Activated CD8-positive, alpha-beta T cell treated with anti-CD3 and anti-CD28 coated beads, Interleukin-2, amount 10 ng/mL, durations not matched to agents 7 days and 5 days (primary cell): ENCODE measurements around the gene PPP6R2. TPM values are rescaled to one million over a fixed set of nuclear protein-coding genes. Genes with fewer than 3 reads are reported as not detected.
A peak's percentile ranks its signal among the peaks of the same experiment; 100 is the strongest.
"Not testable (repeated sequence)": the region's sequence is repeated elsewhere in the genome, so short reads cannot be mapped to it uniquely, and the experiment has no call there.

ENCODE experiments used
- ATAC-seq: fragments of 150-1000 bp; cut with Tn5 transposase; one replicate; pipeline ENCODE4 v1.10.0; 2021; ENCODE audit warnings: moderate library complexity
- CTCF ChIA-PET: fragments of 350-600 bp; sonication (Branson Sonifier 250); formaldehyde crosslinking; loops from one replicate; lab custom pipeline; 2021; ENCODE audit warnings: antibody characterized with exemption; lab: Charles Lee
- POLR2A ChIA-PET: fragments of 350-600 bp; sonication (Branson Sonifier 250); formaldehyde crosslinking; loops from one replicate; lab custom pipeline; 2021; ENCODE audit warnings: antibody characterized with exemption; lab: Charles Lee
- DNase-seq: peaks from one replicate; pipeline ENCODE4 v3.0.0-alpha.2; 2020
- H3K27ac Mint-ChIP-seq: one replicate; pipeline ENCODE4 v1.8.0; 2021; ENCODE audit warnings: mild to moderate bottlenecking, mixed read lengths
- H3K27me3 Mint-ChIP-seq: one replicate; pipeline ENCODE4 v1.8.0; 2021; ENCODE audit warnings: low read depth, mixed read lengths
- H3K36me3 Mint-ChIP-seq: one replicate; pipeline ENCODE4 v1.8.0; 2021; ENCODE audit warnings: low read depth, mixed read lengths
- H3K4me1 Mint-ChIP-seq: one replicate; pipeline ENCODE4 v1.8.0; 2021; ENCODE audit warnings: low read depth, mixed read lengths
- H3K4me3 Mint-ChIP-seq: one replicate; pipeline ENCODE4 v1.8.0; 2021; ENCODE audit warnings: mild to moderate bottlenecking, mixed read lengths
- H3K9me3 Mint-ChIP-seq: one replicate; pipeline ENCODE4 v1.8.0; 2022; ENCODE audit warnings: mixed read lengths; ENCODE audit not compliant: insufficient read depth
- total RNA-seq, 2 experiments: library from RNA; stranded (reverse); gene quantifications; one replicate each; pipeline ENCODE4 v1.2.3, GENCODE V29; 2021

Gene PPP6R2
- total RNA-seq, 2 experiments from 2014 or later, result 62.1 to 64.9 TPM

DNA sequence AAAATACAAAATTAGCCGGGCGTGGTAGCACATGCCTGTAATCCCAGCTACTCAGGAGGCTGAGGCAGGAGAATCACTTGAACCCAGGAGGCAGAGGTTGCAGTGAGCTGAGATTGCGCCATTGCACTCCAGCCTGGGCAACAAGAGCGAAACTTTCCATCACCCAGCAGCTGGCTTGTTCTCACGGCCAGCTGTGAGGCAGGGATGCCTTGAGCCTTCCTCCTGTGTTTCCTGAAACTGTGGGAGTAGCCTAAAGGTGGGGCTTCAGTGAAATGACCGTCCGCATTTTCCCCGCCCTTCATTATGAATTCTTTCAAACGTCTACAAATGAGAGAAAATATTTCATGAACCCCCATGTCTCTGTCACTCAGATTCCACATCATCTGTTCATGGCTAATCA is 65.8 kb downstream of the PPP6R2 start:
- H3K4me1 Mint-ChIP-seq, H3K27me3 Mint-ChIP-seq, H3K4me3 Mint-ChIP-seq, ATAC-seq, DNase-seq, H3K9me3 Mint-ChIP-seq, H3K27ac Mint-ChIP-seq: not testable (repeated sequence)
- CTCF ChIA-PET, result interaction anchor here (1.6 kb wide), 1 partner anchor 89 kb away, joined by 3 read pairs; no protein-coding TSS in a partner anchor
- peaks cover 31% of the 10 kb centered on the region for H3K36me3 Mint-ChIP-seq
- POLR2A ChIA-PET, result interaction anchor here (0.6 kb wide), 1 partner anchor 222 kb away, joined by 4 read pairs; no protein-coding TSS in a partner anchor

DNA sequence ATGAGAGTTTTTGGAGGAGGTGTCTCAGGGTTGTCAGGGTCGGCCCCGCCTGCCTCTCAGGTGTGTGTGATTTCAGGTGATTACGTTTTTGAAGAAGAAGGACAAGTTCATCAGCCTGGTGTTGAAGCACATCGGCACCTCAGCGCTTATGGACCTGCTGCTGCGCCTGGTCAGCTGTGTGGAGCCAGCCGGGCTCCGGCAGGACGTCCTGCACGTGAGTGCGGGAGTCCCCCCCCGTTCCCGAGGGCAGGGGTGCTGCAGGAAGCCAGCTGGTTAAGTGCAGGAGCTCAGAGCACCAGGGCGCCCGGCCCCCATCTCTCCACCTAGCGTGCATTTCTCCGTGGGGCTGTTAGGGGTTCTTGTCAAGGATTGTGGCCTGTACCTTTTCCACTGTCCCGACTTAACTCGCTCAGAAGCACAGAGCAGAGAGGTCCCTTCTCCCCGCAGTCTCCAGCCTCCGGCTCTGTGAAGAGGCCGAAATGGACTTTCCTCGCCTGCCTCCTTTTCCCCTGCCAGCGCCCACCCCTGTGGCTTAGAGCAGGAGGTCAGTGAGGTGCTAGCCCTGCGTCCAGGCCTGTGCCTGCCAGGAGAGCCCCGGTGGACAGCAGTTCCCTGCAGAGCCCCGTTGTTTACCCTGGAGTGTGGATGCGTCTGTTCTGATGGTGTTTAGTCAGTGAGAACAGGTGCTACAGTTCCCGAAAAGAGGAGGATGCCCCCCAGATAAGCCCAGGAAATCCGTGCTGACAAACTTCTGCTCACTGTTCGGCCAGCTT is 71.5 kb downstream of the PPP6R2 start:
- no peak overlapping the region for H3K27ac Mint-ChIP-seq
- peaks cover 29% of the 10 kb centered on the region for H3K36me3 Mint-ChIP-seq
- CTCF ChIA-PET, result no interaction called here

DNA sequence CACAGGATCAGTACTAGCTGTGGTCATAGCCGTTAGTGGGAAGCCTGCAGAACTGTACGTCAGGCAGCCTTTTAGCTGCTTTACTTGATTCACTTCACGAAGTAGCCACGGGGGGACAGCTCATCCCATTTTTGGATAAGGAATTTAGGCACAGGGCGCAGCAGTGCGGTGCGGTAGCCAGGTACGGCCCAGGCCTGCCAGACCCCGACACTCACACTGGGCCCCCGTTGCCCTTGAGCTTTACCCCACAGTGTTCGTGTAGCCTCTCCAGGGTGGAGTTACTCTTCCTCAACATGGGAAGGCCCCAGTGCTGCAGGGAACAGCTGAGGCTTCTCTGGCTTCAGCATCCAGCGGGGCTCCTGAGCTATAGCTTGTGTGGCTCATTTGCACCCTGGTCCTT is 72.3 kb downstream of the PPP6R2 start:
- CTCF ChIA-PET, result no interaction called here
- POLR2A ChIA-PET, result no interaction called here
- H3K4me1 Mint-ChIP-seq, result no peaks in the 10 kb centered on the region
- H3K4me3 Mint-ChIP-seq, result no peak overlapping the region
- no peaks in the 10 kb centered on the region for H3K9me3 Mint-ChIP-seq
- peaks cover 34% of the 10 kb centered on the region for H3K36me3 Mint-ChIP-seq
- no peak for ATAC-seq
- H3K27me3 Mint-ChIP-seq, result no peaks in the 10 kb centered on the region
- no peak overlapping the region for H3K27ac Mint-ChIP-seq
- no peak for DNase-seq

More for the DNA sequence above, 71.5 kb downstream of the PPP6R2 start:
- Mint-ChIP-seq H3K27me3 (no peaks in the 10 kb centered on the region), H3K9me3 (no peaks in the 10 kb centered on the region), H3K4me3 (no peak overlapping the region), H3K4me1 (no peaks in the 10 kb centered on the region)
- ATAC-seq (no peak), DNase-seq (no peak)
- POLR2A ChIA-PET, result interaction anchor here (1.1 kb wide), 1 partner anchor 14 kb away, joined by 3 read pairs; no protein-coding TSS in a partner anchor

DNA sequence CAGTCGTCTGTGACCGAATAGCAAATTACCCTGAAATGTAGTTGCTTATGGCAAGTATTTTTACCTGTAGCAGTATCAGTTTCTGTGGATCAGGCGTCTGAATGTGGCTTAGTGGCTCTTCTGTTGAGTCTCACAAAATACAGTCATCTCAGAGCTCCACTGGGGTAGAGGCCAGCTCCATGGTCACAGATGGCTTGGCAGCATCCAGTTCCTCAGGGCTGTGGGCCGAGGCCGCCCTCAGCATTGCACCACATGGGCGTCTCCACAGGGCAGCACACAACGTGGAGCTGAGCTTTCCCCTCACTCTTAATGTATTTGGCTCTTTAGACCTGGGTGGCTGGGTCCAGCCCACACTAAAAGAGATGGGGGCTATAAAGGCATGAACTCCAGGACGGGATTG is 73.9 kb downstream of the PPP6R2 start:
- Mint-ChIP-seq H3K9me3 (no peaks in the 10 kb centered on the region), H3K36me3 (peaks cover 40% of the 10 kb centered on the region), H3K27ac (no peak overlapping the region), H3K4me3 (no peak overlapping the region), H3K27me3 (no peaks in the 10 kb centered on the region), H3K4me1 (no peaks in the 10 kb centered on the region)
- DNase-seq (no peak), ATAC-seq (no peak)
- POLR2A ChIA-PET, result no interaction called here
- CTCF ChIA-PET, result no interaction called here

DNA sequence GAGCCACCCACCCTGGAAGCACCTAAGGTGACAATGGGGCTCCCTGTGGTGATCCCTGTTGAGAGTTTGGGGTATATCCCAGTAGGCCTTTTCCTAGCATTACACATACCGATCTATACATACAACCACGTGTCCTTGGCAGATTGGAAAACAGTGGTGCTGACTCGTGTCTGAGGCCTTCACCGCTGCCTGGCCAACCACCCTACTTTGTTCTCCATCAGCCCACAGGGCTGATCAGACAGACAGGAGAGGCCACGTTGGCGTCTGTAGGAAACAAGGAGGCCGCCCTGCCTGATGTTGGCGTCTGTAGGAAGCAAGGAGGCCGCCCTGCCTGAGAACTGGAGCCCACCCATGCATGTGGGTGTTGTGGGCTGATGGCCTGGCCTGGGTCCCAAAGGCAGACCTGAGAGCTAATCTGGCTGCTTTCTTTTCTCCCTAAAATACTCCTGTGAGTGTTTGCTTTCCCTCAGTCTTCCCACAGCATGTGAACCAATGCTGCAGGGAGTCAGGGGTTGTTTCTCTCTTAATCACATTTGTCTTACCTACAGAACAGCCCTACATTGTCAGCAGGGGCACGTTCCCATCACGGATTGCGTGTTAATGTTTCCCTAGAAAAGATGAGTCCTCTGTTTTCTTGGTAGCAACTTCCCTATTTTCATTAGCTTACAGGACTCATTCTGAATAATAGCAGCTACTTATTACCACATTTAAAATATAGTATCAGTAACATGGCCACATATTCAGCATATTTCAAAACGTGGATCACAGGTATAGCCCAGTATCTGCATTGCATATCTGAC is 74.5 kb downstream of the PPP6R2 start:
- DNase-seq (no peak), ATAC-seq (no peak)
- Mint-ChIP-seq H3K27ac (no peak overlapping the region), H3K4me1 (no peaks in the 10 kb centered on the region), H3K36me3 (peaks cover 42% of the 10 kb centered on the region), H3K4me3 (no peak overlapping the region), H3K27me3 (no peaks in the 10 kb centered on the region), H3K9me3 (no peaks in the 10 kb centered on the region)
- ChIA-PET POLR2A (no interaction called here), CTCF (no interaction called here)

DNA sequence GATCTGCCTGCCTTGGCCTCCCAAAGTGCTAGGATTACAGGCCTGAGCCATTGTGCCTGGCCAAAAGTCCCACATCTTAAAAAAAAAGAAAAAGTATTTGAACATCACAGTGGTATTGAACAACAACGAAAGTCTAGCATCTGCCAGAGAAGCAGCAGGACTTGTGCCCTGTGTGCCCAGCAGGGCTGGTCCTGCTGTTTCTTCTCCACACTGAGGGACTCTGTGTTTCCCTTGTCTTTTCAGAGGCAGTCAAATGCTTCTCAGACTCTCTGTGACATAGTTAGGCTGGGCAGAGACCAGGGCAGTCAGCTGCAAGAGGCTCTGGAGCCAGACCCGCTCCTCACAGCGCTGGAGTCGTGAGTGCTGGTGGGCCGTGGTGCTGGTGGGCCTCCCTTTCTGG is 75.5 kb downstream of the PPP6R2 start:
- H3K27me3 Mint-ChIP-seq, result no peaks in the 10 kb centered on the region
- POLR2A ChIA-PET, result no interaction called here
- ATAC-seq (no peak), DNase-seq (no peak)
- H3K4me1 Mint-ChIP-seq, result peaks cover under 1% of the 10 kb centered on the region
- CTCF ChIA-PET, result interaction anchor here (1.5 kb wide), 1 partner anchor 167 kb away, joined by 3 read pairs; no protein-coding TSS in a partner anchor
- H3K27ac Mint-ChIP-seq, result no peak overlapping the region
- peaks cover 43% of the 10 kb centered on the region for H3K36me3 Mint-ChIP-seq
- H3K9me3 Mint-ChIP-seq, result no peaks in the 10 kb centered on the region
- H3K4me3 Mint-ChIP-seq, result no peak overlapping the region

DNA sequence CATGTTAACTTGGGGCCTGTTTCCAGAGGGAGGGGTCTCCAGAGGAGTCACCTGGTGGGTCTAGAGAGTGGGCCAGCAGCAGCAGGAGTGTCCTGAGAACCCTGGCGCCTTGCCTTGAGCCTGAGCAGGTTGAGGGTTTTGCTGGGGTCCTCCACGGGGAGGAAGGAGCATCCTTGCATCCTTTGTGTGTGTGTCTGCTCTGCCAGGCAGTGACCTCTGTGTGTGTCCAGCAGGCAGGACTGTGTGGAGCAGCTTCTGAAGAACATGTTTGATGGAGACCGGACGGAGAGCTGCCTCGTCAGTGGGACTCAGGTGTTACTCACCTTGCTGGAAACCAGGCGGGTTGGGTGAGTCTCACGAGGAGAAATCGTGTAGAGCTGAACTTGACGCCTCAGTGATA is 76.0 kb downstream of the PPP6R2 start:
- DNase-seq (no peak), ATAC-seq (no peak)
- H3K4me1 Mint-ChIP-seq, result peaks cover 2% of the 10 kb centered on the region
- H3K27me3 Mint-ChIP-seq, result no peaks in the 10 kb centered on the region
- H3K27ac Mint-ChIP-seq, result no peak overlapping the region
- H3K36me3 Mint-ChIP-seq, result peaks cover 48% of the 10 kb centered on the region
- no peak overlapping the region for H3K4me3 Mint-ChIP-seq
- ChIA-PET CTCF (interaction anchor here (1.5 kb wide), 1 partner anchor 168 kb away, joined by 3 read pairs; no protein-coding TSS in a partner anchor), POLR2A (no interaction called here)
- no peaks in the 10 kb centered on the region for H3K9me3 Mint-ChIP-seq

DNA sequence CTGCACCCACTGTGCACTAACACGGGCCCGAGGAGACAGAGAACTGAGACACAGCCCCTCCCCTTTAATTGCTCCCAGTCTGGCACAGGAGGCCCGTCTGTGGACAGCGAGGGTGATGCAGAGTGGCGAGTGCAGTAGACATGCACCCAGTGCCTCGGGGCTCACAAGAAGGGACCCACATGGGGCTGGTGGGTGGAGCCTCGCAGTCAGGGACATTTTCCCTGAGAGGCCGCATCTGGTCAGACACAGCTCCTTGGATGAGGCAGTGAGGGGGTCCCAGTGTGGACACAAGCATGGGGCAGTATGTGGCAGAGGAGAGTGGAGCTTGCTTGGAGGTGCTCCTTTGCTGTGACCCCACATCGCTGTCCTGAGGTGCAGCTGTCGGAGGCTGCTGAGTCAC is 76.9 kb downstream of the PPP6R2 start:
- POLR2A ChIA-PET, result no interaction called here

DNA sequence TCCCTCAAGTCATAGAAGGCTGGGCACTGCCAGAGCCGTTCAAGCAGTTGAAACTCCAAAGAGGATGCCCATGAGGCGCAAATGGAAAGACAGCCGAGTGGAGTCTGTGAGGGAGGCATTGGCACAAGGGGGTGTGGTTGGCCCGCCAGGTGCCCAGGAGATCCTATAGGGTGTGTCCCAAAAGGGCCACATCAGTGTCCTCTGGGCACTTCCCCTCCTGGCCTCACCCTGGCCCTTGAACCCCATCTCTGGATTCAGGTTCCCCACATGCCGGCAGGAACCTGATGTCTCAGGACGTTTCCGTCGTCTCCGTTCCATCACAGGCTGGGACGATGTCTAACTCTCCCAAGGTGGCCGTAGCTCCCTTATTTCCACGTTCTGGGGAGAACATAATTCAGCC is 77.5 kb downstream of the PPP6R2 start:
- ATAC-seq (no peak), DNase-seq (no peak)
- Mint-ChIP-seq H3K4me1 (peaks cover 2% of the 10 kb centered on the region), H3K9me3 (no peaks in the 10 kb centered on the region), H3K27me3 (no peaks in the 10 kb centered on the region), H3K4me3 (no peak overlapping the region), H3K27ac (peak overlapping the region; percentile 57), H3K36me3 (peaks cover 51% of the 10 kb centered on the region)
- CTCF ChIA-PET, result no interaction called here
- POLR2A ChIA-PET, result no interaction called here

More for the DNA sequence above, 76.9 kb downstream of the PPP6R2 start:
- no peak overlapping the region for H3K27ac Mint-ChIP-seq
- DNase-seq (no peak), ATAC-seq (no peak)
- H3K27me3 Mint-ChIP-seq, result no peaks in the 10 kb centered on the region
- H3K9me3 Mint-ChIP-seq, result no peaks in the 10 kb centered on the region
- H3K4me3 Mint-ChIP-seq, result no peak overlapping the region
- peaks cover 48% of the 10 kb centered on the region for H3K36me3 Mint-ChIP-seq
- CTCF ChIA-PET, result interaction anchor here (1.5 kb wide), 1 partner anchor 168 kb away, joined by 3 read pairs; no protein-coding TSS in a partner anchor
- peaks cover 2% of the 10 kb centered on the region for H3K4me1 Mint-ChIP-seq

DNA sequence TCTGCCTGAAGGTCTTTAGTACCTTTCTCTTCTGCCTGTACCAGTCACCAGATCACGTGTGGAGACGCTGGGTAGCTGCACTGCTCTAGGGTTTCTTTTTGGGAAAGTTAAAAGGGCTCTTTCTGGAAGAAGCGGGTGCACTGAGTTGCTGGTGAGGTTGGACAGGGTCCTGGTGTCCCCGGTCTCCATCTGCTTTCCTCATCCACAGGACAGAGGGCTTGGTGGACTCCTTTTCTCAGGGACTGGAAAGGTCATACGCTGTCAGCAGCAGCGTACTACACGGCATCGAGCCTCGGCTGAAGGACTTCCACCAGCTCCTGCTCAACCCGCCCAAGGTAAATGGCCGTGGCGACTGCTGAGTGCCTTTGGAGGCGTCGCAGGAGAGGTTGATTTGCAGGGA is 78.9 kb downstream of the PPP6R2 start:
- DNase-seq (no peak), ATAC-seq (no peak)
- no peaks in the 10 kb centered on the region for H3K9me3 Mint-ChIP-seq
- no peaks in the 10 kb centered on the region for H3K27me3 Mint-ChIP-seq
- H3K4me1 Mint-ChIP-seq, result peaks cover 2% of the 10 kb centered on the region
- POLR2A ChIA-PET, result no interaction called here
- CTCF ChIA-PET, result no interaction called here
- peaks cover 48% of the 10 kb centered on the region for H3K36me3 Mint-ChIP-seq
- H3K27ac Mint-ChIP-seq, result no peak overlapping the region
- no peak overlapping the region for H3K4me3 Mint-ChIP-seq

DNA sequence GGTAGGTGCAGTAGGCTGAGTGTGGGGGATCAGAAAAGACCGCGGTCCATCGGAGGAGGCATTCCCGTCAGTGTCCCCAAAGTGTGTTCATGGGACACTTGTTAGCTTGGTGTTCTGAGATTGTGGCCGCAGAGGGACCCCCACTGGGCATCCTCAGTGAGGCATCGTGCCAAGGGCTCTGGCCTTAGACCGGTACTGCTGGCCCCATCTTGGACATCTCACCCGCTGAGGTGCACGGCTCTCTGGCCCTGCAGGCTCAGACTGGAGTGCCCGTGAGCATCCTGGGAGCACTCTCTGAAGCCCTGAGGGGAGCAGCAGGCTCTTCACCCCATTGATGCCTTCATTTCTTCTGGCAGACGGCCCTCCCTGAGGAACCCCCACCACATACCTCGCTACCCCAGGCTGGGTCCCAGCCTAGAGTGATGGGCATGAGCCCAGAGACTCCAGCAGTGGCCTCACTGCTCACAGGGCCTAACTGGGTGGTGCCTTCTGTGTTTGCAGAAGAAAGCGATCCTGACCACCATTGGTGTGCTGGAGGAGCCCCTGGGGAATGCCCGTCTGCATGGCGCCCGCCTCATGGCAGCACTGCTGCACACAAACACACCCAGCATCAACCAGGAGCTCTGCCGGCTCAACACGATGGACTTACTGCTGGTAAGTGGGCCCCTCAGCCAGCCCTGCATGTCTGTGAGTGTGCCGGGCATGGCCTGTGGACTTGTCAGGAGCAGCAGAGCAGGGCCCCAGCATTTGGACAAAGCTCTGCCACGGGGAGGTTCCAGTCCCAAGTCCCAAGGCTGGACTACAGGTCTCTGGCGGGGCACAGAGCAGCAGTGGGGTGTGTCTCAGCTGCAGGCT is 80.1 kb downstream of the PPP6R2 start:
- peaks cover 2% of the 10 kb centered on the region for H3K4me1 Mint-ChIP-seq
- POLR2A ChIA-PET, result no interaction called here
- ATAC-seq, result no peak
- CTCF ChIA-PET, result no interaction called here
- H3K36me3 Mint-ChIP-seq, result peaks cover 49% of the 10 kb centered on the region
- no peaks in the 10 kb centered on the region for H3K27me3 Mint-ChIP-seq
- H3K27ac Mint-ChIP-seq, result no peak overlapping the region
- no peak for DNase-seq
- H3K9me3 Mint-ChIP-seq, result no peaks in the 10 kb centered on the region
- no peak overlapping the region for H3K4me3 Mint-ChIP-seq
